Hindlimb muscle (tissue), 1 donor: ENCODE data around the gene SORCS1. TPM values are rescaled to one million over a fixed set of nuclear protein-coding genes. Genes with fewer than 3 reads are reported as not detected.

Experiments
- DNase-seq: peaks from one replicate; pipeline ENCODE4 v3.0.0-alpha.2; 2013
- polyA plus RNA-seq: library from polyadenylated mRNA; unstranded; fragments of 120-200 nt; gene quantifications from one replicate; pipeline ENCODE4 v1.2.1, GENCODE V29; 2013; ENCODE audit not compliant: insufficient read length

SORCS1 gene
- polyA plus RNA-seq, 1 donor = 4.7 TPM

- no peak for DNase-seq
Measured at GRCh38 chr10:106873770-106874603, 290.5 kb downstream of the SORCS1 start.

- no peak for DNase-seq
Measured at GRCh38 chr10:106872176-106872575, 292.3 kb downstream of the SORCS1 start.

GRCh38 chr10:106866244-106866845, 298.2 kb downstream of the SORCS1 start:
- no peak for DNase-seq

GRCh38 chr10:106864031-106864430, 300.5 kb downstream of the SORCS1 start:
- DNase-seq = no peak

GRCh38 chr10:106863549-106863948, 301.0 kb downstream of the SORCS1 start:
- no peak for DNase-seq

GRCh38 chr10:106859892-106860652, 304.4 kb downstream of the SORCS1 start:
- DNase-seq = no peak

GRCh38 chr10:106857728-106858127, 306.8 kb downstream of the SORCS1 start:
- DNase-seq = no peak

- no peak for DNase-seq
Measured at GRCh38 chr10:106857213-106857612, 307.3 kb downstream of the SORCS1 start.

GRCh38 chr10:106836933-106837663, 327.4 kb downstream of the SORCS1 start:
- peak; percentile 11 for DNase-seq

- no peak for DNase-seq
Measured at GRCh38 chr10:106832846-106833245, 331.7 kb downstream of the SORCS1 start.

GRCh38 chr10:106830471-106830870, 334.0 kb downstream of the SORCS1 start:
- no peak for DNase-seq

- no peak for DNase-seq
Measured at GRCh38 chr10:106830006-106830405, 334.5 kb downstream of the SORCS1 start.

GRCh38 chr10:106826716-106827115, 337.8 kb downstream of the SORCS1 start:
- DNase-seq = no peak

GRCh38 chr10:106825576-106826364, 338.7 kb downstream of the SORCS1 start:
- DNase-seq = peak; percentile 11

GRCh38 chr10:106820579-106820978, 343.9 kb downstream of the SORCS1 start:
- no peak for DNase-seq

GRCh38 chr10:106819490-106819889, 345.0 kb downstream of the SORCS1 start:
- no peak for DNase-seq

- no peak for DNase-seq
Measured at GRCh38 chr10:106816318-106817085, 348.0 kb downstream of the SORCS1 start.

GRCh38 chr10:106815427-106816043, 349.0 kb downstream of the SORCS1 start:
- no peak for DNase-seq

- no peak for DNase-seq
Measured at GRCh38 chr10:106804992-106805582, 359.4 kb downstream of the SORCS1 start.

- DNase-seq = no peak
Measured at GRCh38 chr10:106802949-106803348, 361.6 kb downstream of the SORCS1 start.
